ENCODE results near the gene PPHLN1.

GRCh38 chr12:42396473-42397259, 70.7 kb downstream of the PPHLN1 start:
- no peak for TF ChIP-seq CTCF (IDR thresholded peaks at IDR 0.05)
- TF ChIP-seq POLR2A (IDR thresholded peaks at IDR 0.05) = no peak
